Measurements from ENCODE around the gene ARHGAP23. TPM values are rescaled to one million over a fixed set of nuclear protein-coding genes. Genes with fewer than 3 reads are reported as not detected.

ARHGAP23 gene
- total RNA-seq, 1 experiment from 2014 or later = 129 TPM

GRCh38 chr17:38453951-38454421 lies 25.7 kb downstream of the ARHGAP23 start:
- TF ChIP-seq EZH2 (IDR thresholded peaks at IDR 0.05; ENCODE audit: low read depth) = no peak
- TF ChIP-seq, protein P1, sequence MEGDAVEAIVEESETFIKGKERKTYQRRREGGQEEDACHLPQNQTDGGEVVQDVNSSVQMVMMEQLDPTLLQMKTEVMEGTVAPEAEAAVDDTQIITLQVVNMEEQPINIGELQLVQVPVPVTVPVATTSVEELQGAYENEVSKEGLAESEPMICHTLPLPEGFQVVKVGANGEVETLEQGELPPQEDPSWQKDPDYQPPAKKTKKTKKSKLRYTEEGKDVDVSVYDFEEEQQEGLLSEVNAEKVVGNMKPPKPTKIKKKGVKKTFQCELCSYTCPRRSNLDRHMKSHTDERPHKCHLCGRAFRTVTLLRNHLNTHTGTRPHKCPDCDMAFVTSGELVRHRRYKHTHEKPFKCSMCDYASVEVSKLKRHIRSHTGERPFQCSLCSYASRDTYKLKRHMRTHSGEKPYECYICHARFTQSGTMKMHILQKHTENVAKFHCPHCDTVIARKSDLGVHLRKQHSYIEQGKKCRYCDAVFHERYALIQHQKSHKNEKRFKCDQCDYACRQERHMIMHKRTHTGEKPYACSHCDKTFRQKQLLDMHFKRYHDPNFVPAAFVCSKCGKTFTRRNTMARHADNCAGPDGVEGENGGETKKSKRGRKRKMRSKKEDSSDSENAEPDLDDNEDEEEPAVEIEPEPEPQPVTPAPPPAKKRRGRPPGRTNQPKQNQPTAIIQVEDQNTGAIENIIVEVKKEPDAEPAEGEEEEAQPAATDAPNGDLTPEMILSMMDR (conservative IDR thresholded peaks at IDR 0.05) = no peak
- Histone ChIP-seq H3F3A (ENCODE audit: insufficient read depth, low read depth) (peaks cover 39% of the 10 kb centered on the region), H3K79me2 (ENCODE audit: low read depth) (peaks cover 42% of the 10 kb centered on the region), H3K4me3 (peak overlapping the region; percentile 67), H2AFZ (peak overlapping the region; percentile 55; the same call in 1 of the 2 replicates), H3K36me3 (ENCODE audit: low read depth) (no peaks in the 10 kb centered on the region), H3K4me2 (peak overlapping the region; percentile 95), H3K9me2 (ENCODE audit: insufficient read depth) (no peaks in the 10 kb centered on the region), H3K4me1 (replicated peaks; ENCODE audit: insufficient read depth) (peaks cover 70% of the 10 kb centered on the region), H4K20me1 (ENCODE audit: insufficient read depth) (peaks cover 28% of the 10 kb centered on the region), H3K9me3 (ENCODE audit: insufficient read depth, low read depth) (no peaks in the 10 kb centered on the region), H3K27ac (peak overlapping the region; percentile 38), H3K27me3 (ENCODE audit: insufficient read depth, low read depth) (no peaks in the 10 kb centered on the region)
- peak in 1 of 2 experiments; percentile 37 for DNase-seq
- intact Hi-C loops (cut with micrococcal nuclease; ENCODE audit: unreplicated experiment) = loop anchor here (1.0 to 5.0 kb wide), 2 partner anchors 10 to 413 kb away; no protein-coding TSS in a partner anchor
- ChIA-PET POLR2A (ENCODE audit: unreplicated experiment) (no interaction called here), CTCF (no interaction called here)
- no TSS peak for BruUV-seq (replicated peaks)

DNA sequence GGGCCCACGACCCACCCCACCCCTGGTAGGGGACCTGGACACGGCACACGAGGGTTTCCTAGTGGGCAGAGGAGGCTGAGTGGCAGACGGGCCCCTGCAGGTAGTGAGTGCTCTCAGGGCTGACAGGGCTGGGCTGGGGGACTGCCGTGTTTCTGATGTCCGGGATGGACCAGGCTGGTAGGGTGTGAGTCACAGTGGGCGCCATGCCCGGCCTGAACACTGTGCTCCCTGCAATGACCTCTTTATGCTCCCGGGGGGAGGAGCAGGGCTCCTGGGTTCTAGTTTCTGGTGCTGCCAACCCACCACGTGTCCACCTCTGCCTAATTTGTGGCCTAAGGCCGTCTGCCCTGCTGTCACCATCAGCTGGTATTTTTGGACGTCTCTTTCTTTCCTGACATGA lies 26.3 kb downstream of the ARHGAP23 start:
- peak overlapping the region; percentile 95 for H3K4me2 ChIP-seq
- H3K4me1 ChIP-seq (replicated peaks; ENCODE audit: insufficient read depth) = peaks cover 65% of the 10 kb centered on the region
- H3K36me3 ChIP-seq (ENCODE audit: low read depth) = no peaks in the 10 kb centered on the region
- H3K9me2 ChIP-seq (ENCODE audit: insufficient read depth) = no peaks in the 10 kb centered on the region
- H3K27ac ChIP-seq = peak overlapping the region; percentile 38
- no TSS peak for BruUV-seq (replicated peaks)
- POLR2A ChIA-PET (ENCODE audit: unreplicated experiment) = no interaction called here
- H3K79me2 ChIP-seq (ENCODE audit: low read depth) = peaks cover 42% of the 10 kb centered on the region
- DNase-seq = peak; percentile 74 to 84
- peaks cover 36% of the 10 kb centered on the region for H3F3A ChIP-seq (ENCODE audit: insufficient read depth, low read depth)
- peak overlapping the region; percentile 67 for H3K4me3 ChIP-seq
- H3K27me3 ChIP-seq (ENCODE audit: insufficient read depth, low read depth) = no peaks in the 10 kb centered on the region
- intact Hi-C loops (cut with micrococcal nuclease; ENCODE audit: unreplicated experiment) = loop anchor here (1.0 to 5.0 kb wide), 2 partner anchors 10 to 413 kb away; no protein-coding TSS in a partner anchor
- H2AFZ ChIP-seq = peak overlapping the region; percentile 55; the same call in 1 of the 2 replicates
- CTCF ChIA-PET = no interaction called here
- TF ChIP-seq, protein P1 (conservative IDR thresholded peaks at IDR 0.05) = no peak
- no peak for TF ChIP-seq EZH2 (IDR thresholded peaks at IDR 0.05; ENCODE audit: low read depth)
- H4K20me1 ChIP-seq (ENCODE audit: insufficient read depth) = peaks cover 28% of the 10 kb centered on the region
- H3K9me3 ChIP-seq (ENCODE audit: insufficient read depth, low read depth) = no peaks in the 10 kb centered on the region

- ChIA-PET CTCF (interaction anchor here (1.0 kb wide), 1 partner anchor 282 kb away, joined by 4 read pairs; no protein-coding TSS in a partner anchor), POLR2A (ENCODE audit: unreplicated experiment) (interaction anchor here (0.6 kb wide), 1 partner anchor 869 kb away, joined by 5 read pairs; no protein-coding TSS in a partner anchor)
- peaks cover 56% of the 10 kb centered on the region for H3K4me1 ChIP-seq (replicated peaks; ENCODE audit: insufficient read depth)
- peaks cover 42% of the 10 kb centered on the region for H3K79me2 ChIP-seq (ENCODE audit: low read depth)
- DNase-seq = no peak
- TF ChIP-seq, protein P1 (conservative IDR thresholded peaks at IDR 0.05) = no peak
- TF ChIP-seq EZH2 (IDR thresholded peaks at IDR 0.05; ENCODE audit: low read depth) = no peak
- no peak overlapping the region for H3K27ac ChIP-seq
- intact Hi-C loops (cut with micrococcal nuclease; ENCODE audit: unreplicated experiment) = no loop called here
- no peaks in the 10 kb centered on the region for H3K27me3 ChIP-seq (ENCODE audit: insufficient read depth, low read depth)
- H3K9me2 ChIP-seq (ENCODE audit: insufficient read depth) = no peaks in the 10 kb centered on the region
- H2AFZ ChIP-seq = no peak overlapping the region
- H4K20me1 ChIP-seq (ENCODE audit: insufficient read depth) = peaks cover 28% of the 10 kb centered on the region
- H3K4me3 ChIP-seq = peak overlapping the region; percentile 67; the same call in 1 of the 2 replicates
- no peaks in the 10 kb centered on the region for H3K9me3 ChIP-seq (ENCODE audit: insufficient read depth, low read depth)
- H3K36me3 ChIP-seq (ENCODE audit: low read depth) = no peaks in the 10 kb centered on the region
- H3K4me2 ChIP-seq = peak overlapping the region; percentile 95
- peaks cover 27% of the 10 kb centered on the region for H3F3A ChIP-seq (ENCODE audit: insufficient read depth, low read depth)
- BruUV-seq (replicated peaks) = no TSS peak
These were observed 27.1 kb downstream of the ARHGAP23 start for GRCh38 chr17:38455288-38455915.
